ENCODE measurements around the gene EXPH5. TPM values are rescaled to one million over a fixed set of nuclear protein-coding genes. Genes with fewer than 3 reads are reported as not detected.

Gene EXPH5
- total and polyA plus RNA-seq, 9 of the 15 experiments (the other 6 are each of a cell fraction or from before 2014, with no cell fraction given): 1.3 to 8.5 (median 4.8) TPM

DNA sequence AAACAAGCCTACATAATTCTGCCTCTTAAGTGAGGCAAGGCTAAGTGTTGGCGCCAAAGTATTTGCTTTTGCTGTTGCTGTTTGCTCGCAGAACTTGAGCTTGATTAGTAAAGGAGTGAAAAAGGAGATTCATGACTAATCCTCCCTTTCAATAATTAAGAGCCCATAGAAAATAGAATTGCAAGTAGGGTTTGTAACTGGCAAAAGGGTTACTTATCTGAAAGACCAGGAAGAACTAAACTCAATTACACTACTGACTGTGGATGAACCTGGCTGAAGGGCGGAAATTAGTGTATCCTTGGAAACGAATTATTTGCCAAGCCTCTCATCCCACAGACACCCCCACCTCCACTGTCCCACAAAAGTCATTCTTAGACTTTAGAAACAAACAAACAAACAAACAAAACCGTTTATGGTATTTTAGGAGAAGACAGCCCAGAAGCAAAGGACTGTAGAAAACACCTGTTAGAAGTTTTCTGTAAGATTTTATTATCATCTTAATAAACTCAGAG lies 411 bp upstream of the EXPH5 start (continued):
- TF ChIP-seq, protein P1, sequence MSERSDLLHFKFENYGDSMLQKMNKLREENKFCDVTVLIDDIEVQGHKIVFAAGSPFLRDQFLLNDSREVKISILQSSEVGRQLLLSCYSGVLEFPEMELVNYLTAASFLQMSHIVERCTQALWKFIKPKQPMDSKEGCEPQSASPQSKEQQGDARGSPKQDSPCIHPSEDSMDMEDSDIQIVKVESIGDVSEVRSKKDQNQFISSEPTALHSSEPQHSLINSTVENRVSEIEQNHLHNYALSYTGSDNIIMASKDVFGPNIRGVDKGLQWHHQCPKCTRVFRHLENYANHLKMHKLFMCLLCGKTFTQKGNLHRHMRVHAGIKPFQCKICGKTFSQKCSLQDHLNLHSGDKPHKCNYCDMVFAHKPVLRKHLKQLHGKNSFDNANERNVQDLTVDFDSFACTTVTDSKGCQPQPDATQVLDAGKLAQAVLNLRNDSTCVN (CRISPR knock-in tag; IDR thresholded peaks at IDR 0.05): no peak
- TF ChIP-seq FOXJ2 (tag; IDR thresholded peaks at IDR 0.05): 0 out of 2 replicates have a peak, but pooled peaks have one; percentile 32
- TF ChIP-seq, protein P2, sequence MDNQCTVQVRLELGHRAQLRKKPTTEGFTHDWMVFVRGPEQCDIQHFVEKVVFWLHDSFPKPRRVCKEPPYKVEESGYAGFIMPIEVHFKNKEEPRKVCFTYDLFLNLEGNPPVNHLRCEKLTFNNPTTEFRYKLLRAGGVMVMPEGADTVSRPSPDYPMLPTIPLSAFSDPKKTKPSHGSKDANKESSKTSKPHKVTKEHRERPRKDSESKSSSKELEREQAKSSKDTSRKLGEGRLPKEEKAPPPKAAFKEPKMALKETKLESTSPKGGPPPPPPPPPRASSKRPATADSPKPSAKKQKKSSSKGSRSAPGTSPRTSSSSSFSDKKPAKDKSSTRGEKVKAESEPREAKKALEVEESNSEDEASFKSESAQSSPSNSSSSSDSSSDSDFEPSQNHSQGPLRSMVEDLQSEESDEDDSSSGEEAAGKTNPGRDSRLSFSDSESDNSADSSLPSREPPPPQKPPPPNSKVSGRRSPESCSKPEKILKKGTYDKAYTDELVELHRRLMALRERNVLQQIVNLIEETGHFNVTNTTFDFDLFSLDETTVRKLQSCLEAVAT (IDR thresholded peaks at IDR 0.05): no peak
- TF ChIP-seq RCOR1 (IDR thresholded peaks at IDR 0.05; ENCODE audit: borderline replicate concordance in 1 of 2, low read depth in 2 of 2, low read length in 2 of 2): 0 out of 4 replicates have a peak, but pooled peaks of 1 of the 2 experiments have one; percentile 2
- TF ChIP-seq POLR2AphosphoS5 (IDR thresholded peaks at IDR 0.05; ENCODE audit: control insufficient read depth, insufficient read depth, low read depth, low read length): 0 out of 2 replicates have a peak, but pooled peaks have one; percentile 6
- no peak for TF ChIP-seq KAT8 (IDR thresholded peaks at IDR 0.05; ENCODE audit: low read depth)
- TF ChIP-seq NR2C2 (CRISPR knock-in tag; IDR thresholded peaks at IDR 0.05): no peak
- 0 out of 2 replicates have a peak, but pooled peaks have one; percentile 13 for TF ChIP-seq NR2C2 (tag; IDR thresholded peaks at IDR 0.05)
- TF ChIP-seq ZNF184 (CRISPR knock-in tag; IDR thresholded peaks at IDR 0.05): no peak
- peak in 1 of 2 experiments; percentile 45; a peak in 2 of 4 replicates for TF ChIP-seq MAZ (CRISPR knock-in tag; conservative IDR thresholded peaks at IDR 0.05 in 1 of 2, IDR thresholded peaks at IDR 0.05 in 1 of 2)
- TF ChIP-seq ZNF316 (IDR thresholded peaks at IDR 0.05): no peak
- TF ChIP-seq HIVEP1 (CRISPR knock-in tag; IDR thresholded peaks at IDR 0.05): no peak
- TF ChIP-seq ZNF124 (CRISPR knock-in tag; IDR thresholded peaks at IDR 0.05): no peak
- no peak for TF ChIP-seq HCFC1 (IDR thresholded peaks at IDR 0.05; ENCODE audit: low read depth, low read length)
- TF ChIP-seq ESRRB (CRISPR knock-in tag; IDR thresholded peaks at IDR 0.05; ENCODE audit: borderline replicate concordance): no peak
- no peak for TF ChIP-seq HMG20A (CRISPR knock-in tag; conservative IDR thresholded peaks at IDR 0.05)
- no peak for TF ChIP-seq SREBF1 (IDR thresholded peaks at IDR 0.05; ENCODE audit: borderline replicate concordance, low read depth, low read length)
- 0 out of 2 replicates have a peak, but pooled peaks have one; percentile 28 for TF ChIP-seq SMARCE1 (IDR thresholded peaks at IDR 0.05)
